ENCODE data around the gene ZNF814. TPM values are rescaled to one million over a fixed set of nuclear protein-coding genes. Genes with fewer than 3 reads are reported as not detected.
A peak's percentile ranks its signal among the peaks of the same experiment; 100 is the strongest.
"Not testable (repeated sequence)": the region's sequence is repeated elsewhere in the genome, so short reads cannot be mapped to it uniquely, and the experiment has no call there.

ZNF814 gene
- polyA plus RNA-seq, 3 donors = 2.5 to 6.3 (median 3.8) TPM

DNA sequence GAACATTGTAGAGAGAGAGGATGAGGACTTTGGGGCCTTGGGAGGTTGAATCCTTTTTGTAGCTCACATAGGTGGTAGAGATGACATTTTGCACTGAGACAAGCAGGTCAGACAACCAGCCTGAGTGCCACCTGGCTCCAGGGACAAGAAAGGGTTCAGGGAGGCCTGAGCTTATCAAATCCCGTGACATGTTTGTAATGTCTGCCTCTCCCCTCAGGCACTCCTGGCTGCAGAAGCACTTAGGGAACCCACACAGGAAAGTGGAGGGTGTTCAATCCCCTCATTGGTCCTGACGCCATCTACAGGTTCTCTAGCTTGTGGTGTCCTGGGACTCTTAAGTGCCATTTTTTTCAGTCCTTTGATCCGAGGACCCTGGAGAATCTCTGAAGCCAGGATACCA lies 67.7 kb downstream of the ZNF814 start:
- H3K79me2 ChIP-seq (ENCODE audit: insufficient read depth, low read length) = peaks cover 56% of the 10 kb centered on the region
- H4K20me1 ChIP-seq (ENCODE audit: insufficient read depth, low read length); intact Hi-C loops (cut with micrococcal nuclease); H2AFZ ChIP-seq (ENCODE audit: insufficient read depth, low read depth, low read length, poor library complexity, severe bottlenecking); DNase-seq; H3K27me3 ChIP-seq (ENCODE audit: control insufficient read depth in 2 of 2, insufficient read depth in 2 of 2, low read length in 2 of 2); H3K27ac ChIP-seq (ENCODE audit: low read depth in 1 of 2, low read length in 2 of 2); H3K36me3 ChIP-seq (replicated peaks in 1 of 2; ENCODE audit: control insufficient read depth in 1 of 2, insufficient read depth in 2 of 2, low read length in 2 of 2); H3K4me2 ChIP-seq (replicated peaks; ENCODE audit: extremely low read depth, low read length, poor library complexity, severe bottlenecking); H3K27me3 Mint-ChIP-seq (ENCODE audit: low read depth in 3 of 3); H3K9ac ChIP-seq (ENCODE audit: insufficient read depth, low read length, poor library complexity, severe bottlenecking); H3K9me3 Mint-ChIP-seq; H3K27ac Mint-ChIP-seq; H3K4me3 Mint-ChIP-seq; H3K9me3 ChIP-seq (replicated peaks in 1 of 2; ENCODE audit: control insufficient read depth in 1 of 2, insufficient read depth in 1 of 2, low read length in 2 of 2): not testable (repeated sequence)
- H3K4me1 Mint-ChIP-seq = peaks cover 25% of the 10 kb centered on the region
- peak overlapping the region in 1 of 3 experiments; percentile 96 for H3K4me3 ChIP-seq (replicated peaks in 1 of 3; ENCODE audit: low read depth in 2 of 3, low read length in 3 of 3)
- whole genome bisulfite sequencing (ENCODE audit: insufficient coverage) = no CpG with 5 or more reads among the region's 3 CpGs
- peaks cover 12 to 22% of the 10 kb centered on the region in 2 donors for H3K4me1 ChIP-seq (ENCODE audit: control insufficient read depth in 1 of 2, insufficient read depth in 2 of 2, low read length in 2 of 2)
- H3K36me3 Mint-ChIP-seq = peaks cover 17 to 24% of the 10 kb centered on the region in 2 donors

GRCh38 chr19:57820599-57820998 lies 68.2 kb downstream of the ZNF814 start:
- Histone ChIP-seq H3K79me2 (ENCODE audit: insufficient read depth, low read length) (peaks cover 51% of the 10 kb centered on the region), H2AFZ (ENCODE audit: insufficient read depth, low read depth, low read length, poor library complexity, severe bottlenecking) (peak overlapping the region; percentile 98), H3K27ac (ENCODE audit: low read depth in 1 of 2, low read length in 2 of 2) (peak overlapping the region in 1 of 2 donors; percentile 85), H3K36me3 (replicated peaks in 1 of 2; ENCODE audit: control insufficient read depth in 1 of 2, insufficient read depth in 2 of 2, low read length in 2 of 2) (peaks cover 0 to 2% of the 10 kb centered on the region in 2 donors), H3K4me3 (replicated peaks in 1 of 3; ENCODE audit: low read depth in 2 of 3, low read length in 3 of 3) (peak overlapping the region in 2 of 3 experiments; percentile 65 to 96), H3K9me3 (replicated peaks in 1 of 2; ENCODE audit: control insufficient read depth in 1 of 2, insufficient read depth in 1 of 2, low read length in 2 of 2) (no peaks in the 10 kb centered on the region), H3K27me3 (ENCODE audit: control insufficient read depth in 2 of 2, insufficient read depth in 2 of 2, low read length in 2 of 2) (no peaks in the 10 kb centered on the region), H3K4me2 (replicated peaks; ENCODE audit: extremely low read depth, low read length, poor library complexity, severe bottlenecking) (peak overlapping the region; percentile 95), H4K20me1 (ENCODE audit: insufficient read depth, low read length) (no peaks in the 10 kb centered on the region), H3K4me1 (ENCODE audit: control insufficient read depth in 1 of 2, insufficient read depth in 2 of 2, low read length in 2 of 2) (peaks cover 12 to 22% of the 10 kb centered on the region in 2 donors), H3K9ac (ENCODE audit: insufficient read depth, low read length, poor library complexity, severe bottlenecking) (peak overlapping the region; percentile 86)
- 95% methylated on average over 5 of the region's 6 CpGs for WGBS (ENCODE audit: insufficient coverage)
- Mint-ChIP-seq H3K27me3 (ENCODE audit: low read depth in 3 of 3) (peaks cover 0 to 3% (median 0%) of the 10 kb centered on the region in 3 donors), H3K36me3 (peaks cover 17 to 24% of the 10 kb centered on the region in 2 donors), H3K27ac (peak overlapping the region in 5 of 7 donors; percentile 90 to 97 (median 95)), H3K4me1 (peaks cover 25% of the 10 kb centered on the region), H3K9me3 (no peaks in the 10 kb centered on the region), H3K4me3 (peak overlapping the region; percentile 95 to 98)
- intact Hi-C loops (cut with micrococcal nuclease) = no loop called here
- DNase-seq = no peak
- TF ChIP-seq, protein P1, sequence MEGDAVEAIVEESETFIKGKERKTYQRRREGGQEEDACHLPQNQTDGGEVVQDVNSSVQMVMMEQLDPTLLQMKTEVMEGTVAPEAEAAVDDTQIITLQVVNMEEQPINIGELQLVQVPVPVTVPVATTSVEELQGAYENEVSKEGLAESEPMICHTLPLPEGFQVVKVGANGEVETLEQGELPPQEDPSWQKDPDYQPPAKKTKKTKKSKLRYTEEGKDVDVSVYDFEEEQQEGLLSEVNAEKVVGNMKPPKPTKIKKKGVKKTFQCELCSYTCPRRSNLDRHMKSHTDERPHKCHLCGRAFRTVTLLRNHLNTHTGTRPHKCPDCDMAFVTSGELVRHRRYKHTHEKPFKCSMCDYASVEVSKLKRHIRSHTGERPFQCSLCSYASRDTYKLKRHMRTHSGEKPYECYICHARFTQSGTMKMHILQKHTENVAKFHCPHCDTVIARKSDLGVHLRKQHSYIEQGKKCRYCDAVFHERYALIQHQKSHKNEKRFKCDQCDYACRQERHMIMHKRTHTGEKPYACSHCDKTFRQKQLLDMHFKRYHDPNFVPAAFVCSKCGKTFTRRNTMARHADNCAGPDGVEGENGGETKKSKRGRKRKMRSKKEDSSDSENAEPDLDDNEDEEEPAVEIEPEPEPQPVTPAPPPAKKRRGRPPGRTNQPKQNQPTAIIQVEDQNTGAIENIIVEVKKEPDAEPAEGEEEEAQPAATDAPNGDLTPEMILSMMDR (IDR thresholded peaks at IDR 0.05) = no peak
